Stimulated activated CD4-positive, alpha-beta T cell treated with anti-CD3 and anti-CD28 coated beads, TNF-alpha, amount 100 ng/mL, for 4 hours (primary cell): ENCODE data around the gene SVEP1.
"Not testable (repeated sequence)": the region's sequence is repeated elsewhere in the genome, so short reads cannot be mapped to it uniquely, and the experiment has no call there.

Source experiments
- DNase-seq, 3 experiments: peaks; one replicate each; pipeline ENCODE4 v3.0.0-alpha.2; 2020; ENCODE audit warnings: low read depth in 3 of 3

SVEP1 gene

DNA sequence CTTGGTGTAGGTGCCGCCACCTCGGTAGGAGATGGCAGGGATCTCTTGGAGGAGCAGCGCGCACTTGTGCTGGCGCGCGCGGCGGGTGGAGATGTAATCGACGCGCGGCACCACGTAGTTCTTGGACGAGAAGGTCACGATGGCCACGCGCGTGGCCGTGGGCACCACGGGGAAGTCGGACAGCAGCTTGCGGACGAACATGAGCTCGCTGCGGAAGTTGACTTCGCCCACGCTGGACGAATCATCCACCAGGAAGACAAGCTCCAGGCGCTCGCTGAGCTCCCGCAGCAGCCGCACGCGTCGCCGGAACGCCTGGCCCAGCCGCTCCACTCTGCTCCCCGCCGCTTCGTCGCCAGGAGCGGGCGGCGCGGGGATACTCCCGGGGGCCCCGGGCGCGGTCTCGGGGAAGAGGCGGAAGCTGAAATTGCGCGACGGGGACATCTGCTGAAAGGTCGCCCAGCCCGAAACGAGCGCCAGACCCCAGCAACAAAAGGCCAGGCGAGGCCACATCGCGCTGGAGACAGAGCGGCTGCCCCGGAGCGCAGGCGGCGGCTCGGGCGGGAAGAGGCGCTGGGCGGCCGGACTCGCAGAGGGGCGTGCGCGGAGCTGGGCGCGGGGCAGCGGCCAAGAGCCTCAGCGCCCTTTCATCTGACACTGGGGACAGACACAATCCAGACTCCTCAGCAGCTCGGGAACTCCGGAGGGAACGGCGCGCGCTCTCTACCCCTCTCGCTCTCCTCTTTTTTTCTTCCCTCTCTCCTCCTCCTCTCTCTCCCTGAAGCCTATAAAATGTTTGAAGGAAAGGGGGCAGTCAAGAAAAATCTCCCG lies at the start of gene SVEP1:
SVEP1 (minus strand) TSS at position 708 of the 828 bp plus-strand sequence; CDS start at position 510, 198 bp downstream.
- DNase-seq: no peak

DNA sequence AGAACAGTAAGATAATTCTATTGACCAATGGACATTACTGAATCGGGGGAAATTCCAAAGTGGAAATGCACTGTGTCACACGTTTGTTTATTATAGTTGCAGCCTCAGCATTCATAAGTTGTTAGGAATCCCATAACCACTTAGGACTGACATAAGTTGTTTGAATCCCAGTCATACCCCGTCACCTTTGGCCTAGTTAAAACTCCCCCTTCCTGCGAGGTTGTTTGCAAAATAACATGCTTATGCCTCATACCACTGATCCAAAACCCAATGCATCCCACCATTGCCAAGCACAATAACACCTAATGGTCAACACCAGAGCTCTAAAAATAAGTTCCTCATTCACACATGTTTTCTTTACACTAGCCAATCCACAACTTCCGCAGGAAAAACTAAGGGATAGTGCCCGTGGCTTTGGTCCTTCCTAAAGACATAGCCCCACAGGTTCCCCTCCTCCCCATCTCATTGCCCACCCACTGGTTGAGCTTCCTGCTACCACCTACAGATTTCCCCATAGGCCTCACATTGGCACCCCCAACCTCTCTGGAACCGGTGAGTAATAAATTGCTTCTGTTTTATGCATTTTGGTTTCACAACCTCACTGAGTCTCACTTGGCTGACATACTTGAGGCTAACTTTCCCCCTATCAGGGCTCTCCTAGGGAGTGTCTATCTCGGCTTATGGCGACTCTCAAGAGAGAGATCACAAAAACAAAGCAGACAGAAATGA lies 46.7 kb upstream of the SVEP1 start:
- DNase-seq: no peak

DNA sequence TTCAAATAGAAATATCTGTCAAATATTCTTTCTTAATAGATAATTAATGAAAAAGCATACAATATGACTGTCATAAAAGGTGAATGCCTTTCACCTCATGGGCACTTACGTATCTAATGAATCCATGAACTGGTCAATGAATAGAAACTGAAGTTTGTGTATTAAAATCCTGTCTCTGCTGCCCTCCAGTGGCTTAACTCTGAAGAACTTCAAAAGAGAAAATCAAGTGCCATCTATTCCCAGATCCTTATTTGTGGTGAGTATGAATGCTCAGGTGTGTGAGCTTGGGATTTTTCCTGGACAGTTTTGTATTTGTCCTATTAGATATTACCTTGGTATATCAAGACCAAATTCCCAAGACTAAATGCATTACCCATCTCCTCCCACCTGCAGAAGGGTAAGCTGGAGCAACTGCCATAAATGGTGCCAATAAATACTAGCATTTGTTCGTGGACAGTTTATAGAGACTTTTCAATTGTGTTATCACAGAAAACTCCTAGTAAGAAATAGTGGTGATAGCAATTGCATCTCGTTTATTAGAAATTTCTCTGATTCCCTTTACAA lies 44.0 kb upstream of the SVEP1 start:
- DNase-seq: no peak

DNA sequence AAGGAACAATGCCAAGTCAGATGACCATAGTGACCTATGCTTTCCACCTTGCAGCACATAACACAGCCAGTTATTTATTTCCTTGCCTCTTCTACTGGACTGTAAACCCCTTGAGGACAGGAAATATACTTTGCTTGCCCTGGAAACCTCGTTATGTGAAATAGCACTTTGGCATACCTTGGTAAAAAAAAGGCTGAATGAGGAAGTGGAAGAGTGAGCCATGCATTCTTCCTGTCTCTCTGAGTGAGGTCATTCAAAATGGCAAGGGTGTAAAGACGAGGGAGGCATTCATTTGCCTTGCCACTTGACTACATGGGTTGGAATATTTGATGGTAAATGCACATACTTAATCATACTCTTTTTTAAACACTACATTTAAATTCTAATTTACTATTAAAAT lies 42.8 kb upstream of the SVEP1 start:
- DNase-seq: no peak

DNA sequence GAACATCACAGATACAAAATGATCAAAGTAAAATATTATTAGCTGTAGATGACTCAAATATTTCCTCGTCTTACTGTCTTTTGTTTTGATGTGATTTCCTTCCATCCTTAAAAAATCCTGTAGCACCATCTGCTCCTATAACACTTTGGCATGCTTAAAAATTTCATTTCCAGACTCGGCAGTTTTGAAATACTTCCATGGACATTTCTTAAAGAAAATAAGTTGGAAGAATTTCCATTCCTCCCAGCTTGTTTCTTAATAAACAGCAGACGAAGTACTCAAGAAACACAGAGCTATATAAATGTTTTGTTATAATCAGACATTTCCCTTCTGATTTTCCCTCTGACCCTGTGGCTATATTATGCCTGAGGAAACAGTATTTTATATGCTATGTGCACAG lies 41.2 kb upstream of the SVEP1 start:
- no peak for DNase-seq

DNA sequence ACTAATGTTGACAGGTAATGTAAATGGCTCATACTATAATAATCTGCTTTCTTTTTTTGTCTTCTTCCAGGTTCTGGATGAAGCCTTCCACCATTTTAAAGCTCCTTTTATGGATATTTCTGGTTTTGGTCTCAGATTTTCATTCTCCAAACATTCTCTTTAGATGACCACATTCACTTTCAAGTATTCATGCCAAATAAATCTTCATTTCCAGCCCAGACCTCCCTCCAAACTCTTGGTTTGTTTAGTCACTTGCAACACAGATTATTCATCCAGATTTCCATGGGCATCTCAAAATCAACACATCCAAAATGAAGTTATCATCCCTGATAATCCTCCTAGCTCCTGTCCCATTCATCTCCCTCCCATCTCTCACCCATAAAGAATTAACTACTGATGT lies 40.3 kb upstream of the SVEP1 start:
- no peak for DNase-seq

DNA sequence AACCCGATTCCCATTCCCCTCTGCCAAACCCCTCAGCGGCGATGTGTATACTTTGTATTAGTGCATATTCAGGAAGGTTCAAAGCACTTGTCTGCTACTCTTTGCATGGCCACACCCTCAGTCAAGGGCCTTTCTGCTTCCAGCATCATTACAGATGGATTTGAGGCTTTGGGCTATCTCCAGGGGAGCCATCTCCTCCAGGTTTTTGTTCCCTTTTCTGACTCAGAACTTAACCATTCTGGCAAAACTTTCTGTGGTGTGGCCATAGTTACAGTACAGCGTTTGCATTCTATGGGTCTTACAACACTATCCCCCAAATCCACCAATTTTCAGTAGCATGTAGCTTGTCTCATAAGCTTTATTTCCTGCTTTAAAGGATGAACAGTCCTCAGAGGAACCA lies 36.0 kb upstream of the SVEP1 start:
- no peak for DNase-seq

DNA sequence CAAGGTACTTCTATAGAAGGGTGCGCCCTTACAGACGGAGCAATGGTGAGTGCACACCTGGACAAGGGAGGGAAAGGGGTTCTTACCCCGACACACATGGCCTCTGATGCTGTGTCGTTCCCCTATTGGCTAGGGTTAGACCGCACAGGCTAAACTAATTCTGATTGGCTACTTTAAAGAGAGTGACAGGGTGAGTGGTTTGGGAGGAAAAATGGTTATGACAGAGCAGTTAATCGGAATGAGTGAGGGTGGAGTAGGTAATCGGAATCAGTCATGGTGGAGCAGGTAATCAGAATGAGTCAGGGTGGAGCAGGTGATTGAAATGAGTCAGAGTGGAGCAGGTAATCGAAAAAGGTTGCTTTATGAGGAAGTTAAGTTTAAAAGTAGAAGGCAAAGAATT lies 35.0 kb upstream of the SVEP1 start:
- not testable (repeated sequence) for DNase-seq

DNA sequence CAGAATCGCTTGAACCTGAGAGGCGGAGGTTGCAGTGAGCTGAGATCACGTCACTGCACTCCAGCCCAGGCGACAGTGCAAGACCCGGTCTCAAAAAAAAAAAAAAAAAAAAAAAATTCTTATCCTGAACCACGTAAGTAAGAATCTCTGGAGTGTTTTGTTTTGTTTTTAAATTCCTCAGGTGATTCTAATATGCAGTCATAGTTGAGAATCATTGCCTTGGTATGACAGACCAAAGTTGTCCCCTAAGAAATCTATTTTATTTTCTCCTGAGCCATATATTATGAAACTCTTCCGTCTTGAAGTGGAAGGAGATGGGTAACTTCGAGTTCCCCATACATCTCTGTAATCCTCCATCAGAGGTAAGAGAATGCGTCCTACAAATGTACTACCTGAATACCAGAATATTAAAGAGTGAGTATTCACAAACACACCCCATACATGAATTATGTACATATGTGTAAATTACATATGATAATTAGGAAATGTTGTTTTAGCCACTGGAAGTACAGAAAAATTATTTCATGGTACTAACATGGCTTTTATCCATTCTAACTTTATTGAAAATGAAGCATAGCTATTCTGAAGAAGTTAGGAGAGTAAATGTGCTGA lies 26.7 kb upstream of the SVEP1 start:
- DNase-seq: no peak

DNA sequence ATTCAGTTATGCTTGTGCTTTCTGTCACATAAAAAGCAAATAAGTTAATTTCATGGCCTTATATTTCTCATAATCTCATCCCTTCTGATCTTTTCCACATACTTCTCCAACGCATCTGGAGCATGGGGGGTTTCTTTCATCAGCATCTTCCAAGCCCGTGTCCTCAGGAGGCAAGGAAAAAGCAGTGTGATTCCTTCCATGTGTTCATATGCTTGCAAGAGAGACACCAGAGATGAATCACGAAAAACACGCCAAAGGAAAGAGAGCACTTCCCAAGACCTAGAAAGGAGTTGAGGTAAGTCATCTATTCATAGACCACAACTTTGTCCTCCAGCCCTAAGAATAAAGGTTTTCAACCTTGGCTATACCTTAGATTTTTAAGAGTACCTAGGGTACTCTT lies 26.0 kb upstream of the SVEP1 start:
- no peak for DNase-seq

DNA sequence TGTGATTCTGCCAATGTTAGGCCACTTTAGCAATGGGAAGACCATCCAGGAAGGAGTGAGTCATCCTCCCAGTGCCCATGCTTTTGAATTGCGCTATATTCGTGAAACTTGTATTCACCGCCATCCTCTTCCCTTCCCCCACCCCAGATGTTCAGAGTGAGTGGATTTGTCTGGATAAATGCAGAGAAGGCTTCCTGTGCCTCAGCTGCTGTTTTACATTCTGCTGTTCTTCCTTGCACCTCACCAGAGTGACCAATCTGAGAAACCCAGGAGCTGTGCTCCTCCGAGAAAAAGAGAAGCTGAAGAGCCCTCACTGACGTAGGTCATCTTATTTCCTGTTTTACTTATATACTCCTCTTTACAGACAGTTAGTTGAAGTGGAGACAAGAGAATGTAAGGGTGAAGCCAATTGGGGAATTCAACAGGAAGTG lies 24.6 kb upstream of the SVEP1 start:
- DNase-seq: no peak

DNA sequence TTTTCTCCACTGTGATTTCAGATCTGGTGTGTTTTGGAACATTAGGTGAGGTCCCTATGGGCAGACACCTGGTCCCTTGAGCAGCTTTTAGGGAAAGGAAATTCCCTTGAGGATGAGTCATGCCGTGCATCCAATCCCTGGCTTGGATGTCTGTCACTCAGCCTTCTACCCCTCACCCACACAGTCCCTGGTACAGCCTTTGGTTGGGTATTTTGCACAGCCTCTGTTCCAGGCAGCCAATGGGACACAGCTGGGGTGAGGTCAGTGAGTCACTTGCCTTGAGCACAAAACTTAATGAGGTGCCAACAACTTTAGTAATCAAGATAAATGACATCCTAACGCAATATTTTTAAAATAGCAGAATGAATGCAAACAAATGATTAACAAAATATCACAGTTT lies 22.7 kb upstream of the SVEP1 start:
- no peak for DNase-seq

DNA sequence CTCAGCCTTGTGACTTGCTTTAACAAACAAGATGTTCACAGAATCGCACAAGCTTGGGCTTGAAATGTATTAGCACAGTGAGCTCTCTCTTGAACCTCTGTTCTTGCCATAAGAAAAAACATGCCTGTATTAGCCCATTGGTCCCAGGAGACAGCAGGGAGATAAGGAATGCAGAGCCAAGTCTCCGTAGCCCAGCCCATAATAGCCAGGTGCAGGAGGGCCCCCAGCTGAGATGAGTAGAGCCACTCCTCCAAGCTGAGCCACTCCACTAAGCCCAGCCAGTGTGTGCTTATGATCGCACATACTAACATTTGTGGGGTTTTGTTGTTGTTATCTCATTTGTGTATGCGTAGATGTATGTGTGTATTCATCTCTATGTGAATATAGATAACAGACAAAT lies 21.6 kb upstream of the SVEP1 start:
- DNase-seq: no peak

DNA sequence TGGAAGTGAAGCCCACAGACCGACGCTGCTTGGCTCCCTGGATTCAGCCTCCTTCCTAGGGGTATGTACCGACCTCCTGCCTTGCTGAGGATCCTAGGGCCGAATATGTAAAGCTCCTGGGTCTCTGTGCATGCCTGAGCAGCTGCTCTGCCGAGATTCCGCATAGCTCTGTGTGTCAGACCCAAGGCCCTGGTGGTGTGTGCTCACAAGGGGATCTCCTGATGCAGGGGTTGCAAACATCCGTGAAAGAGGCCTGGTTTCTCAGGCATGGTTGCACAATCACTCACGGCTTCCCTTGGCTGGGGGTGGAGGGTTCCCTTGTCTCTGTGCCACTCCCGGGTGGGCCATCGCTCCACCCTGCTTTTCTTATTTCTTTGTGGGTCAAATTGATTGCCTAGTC lies 19.9 kb upstream of the SVEP1 start:
- DNase-seq: no peak

DNA sequence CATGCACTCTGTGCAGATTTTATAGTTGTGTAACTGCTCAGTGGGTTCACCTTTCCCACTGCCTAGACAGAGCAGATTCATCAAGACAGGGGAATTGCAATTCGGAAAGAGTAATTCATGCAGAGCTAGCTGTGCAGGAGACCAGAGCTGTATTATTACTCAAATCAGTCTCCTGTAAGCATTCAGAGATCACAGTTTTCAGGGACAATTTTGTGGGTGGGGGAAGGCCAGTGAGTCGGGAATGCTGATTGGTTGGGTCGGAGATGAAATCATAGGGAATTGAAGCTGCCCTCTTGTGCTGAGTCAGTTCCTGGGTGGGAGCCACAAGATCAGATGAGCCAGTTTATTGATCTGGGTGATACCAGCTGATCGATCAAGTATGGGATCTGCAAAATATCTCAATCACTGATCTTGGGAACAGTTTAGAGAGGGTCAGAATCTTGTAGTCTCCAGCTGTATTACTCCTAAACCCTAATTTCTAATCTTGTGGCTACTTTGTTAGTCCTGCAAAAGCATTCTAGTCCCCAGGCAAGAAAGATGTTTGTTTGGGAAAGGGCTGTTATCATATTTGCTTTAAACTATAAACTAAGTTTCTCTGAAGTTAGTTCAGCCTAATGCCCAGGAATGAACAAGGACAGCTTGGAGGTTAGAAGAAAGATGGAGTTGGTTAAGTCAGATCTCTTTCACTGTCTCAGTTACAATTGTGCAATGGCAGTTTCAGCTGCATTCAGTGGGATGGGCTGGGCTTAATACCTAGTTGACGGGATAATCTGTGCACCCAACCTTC lies 12.7 kb upstream of the SVEP1 start:
- no peak for DNase-seq

DNA sequence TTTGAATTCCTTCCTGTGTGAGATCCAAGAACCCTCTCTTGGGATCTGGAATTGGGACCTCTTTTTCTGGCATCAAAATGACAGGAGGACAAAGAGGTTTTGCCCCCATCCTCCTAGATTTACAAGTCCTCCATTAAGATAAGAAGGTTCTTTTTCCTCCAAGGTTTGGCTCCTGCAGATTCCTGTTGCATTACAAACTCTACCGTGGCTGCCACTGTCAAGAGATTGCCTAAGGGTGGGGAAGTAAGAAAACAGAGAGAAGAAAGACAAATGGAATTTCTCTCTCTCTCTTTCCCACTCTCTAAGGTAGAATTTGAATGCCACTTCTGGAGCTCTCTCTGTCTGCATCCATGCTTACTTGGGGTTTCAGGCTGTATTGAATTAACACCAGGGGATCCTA lies 12.0 kb upstream of the SVEP1 start:
- no peak for DNase-seq

DNA sequence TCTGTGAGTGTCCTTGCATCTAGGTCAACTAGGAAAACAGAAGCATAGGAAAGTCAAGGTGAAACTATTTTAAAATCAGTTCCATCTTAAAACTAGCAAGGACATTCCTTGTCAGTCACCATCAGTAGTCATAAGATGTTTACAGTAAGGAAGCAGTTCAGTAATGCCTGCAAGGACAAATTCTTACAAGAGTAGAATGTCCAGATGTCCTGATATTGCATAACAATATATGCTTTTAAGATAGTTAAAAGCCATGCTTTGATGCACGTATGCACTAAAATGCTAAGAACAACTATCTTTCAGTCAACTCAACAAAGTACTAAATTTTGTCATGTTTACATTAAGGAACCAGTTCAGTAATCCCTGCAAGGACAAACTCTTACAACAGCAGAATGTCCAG lies 11.3 kb upstream of the SVEP1 start:
- no peak for DNase-seq

DNA sequence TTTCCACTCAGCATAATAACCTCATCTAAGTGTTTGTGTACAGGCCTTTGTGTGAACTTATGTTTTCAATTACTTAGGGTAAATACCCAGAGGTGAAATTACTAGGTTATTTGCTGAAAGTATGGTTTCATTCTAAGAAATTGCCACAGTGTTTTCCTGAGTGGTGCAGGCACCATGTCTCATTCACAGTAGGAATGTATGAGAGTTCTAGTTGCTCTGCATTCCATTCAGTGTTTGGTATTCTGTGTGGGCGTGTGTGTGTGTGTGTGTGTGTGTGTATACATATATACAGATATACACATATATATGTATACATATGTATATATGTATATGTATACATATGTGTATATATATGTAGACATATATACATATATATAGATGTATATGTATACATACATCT lies 8.8 kb upstream of the SVEP1 start:
- DNase-seq: no peak

DNA sequence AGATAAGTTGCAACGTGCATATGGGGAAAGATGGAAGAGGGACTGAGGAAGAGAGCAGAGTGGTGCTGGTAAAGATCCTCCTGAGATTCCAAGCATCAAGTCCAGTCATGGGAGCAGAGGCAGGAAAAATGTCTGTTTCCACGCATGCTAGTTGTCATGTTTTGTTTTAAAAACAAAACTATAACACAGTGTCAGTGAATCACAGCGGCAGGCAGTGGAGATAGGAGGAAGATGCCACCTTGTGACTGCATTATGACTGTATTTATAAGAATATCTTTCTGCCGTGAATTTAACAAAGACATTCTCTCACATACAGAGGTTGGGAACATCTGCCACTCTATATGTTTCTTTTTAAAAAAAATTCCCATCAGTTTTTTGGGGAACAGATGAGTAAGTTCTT lies 3.7 kb upstream of the SVEP1 start:
- no peak for DNase-seq

DNA sequence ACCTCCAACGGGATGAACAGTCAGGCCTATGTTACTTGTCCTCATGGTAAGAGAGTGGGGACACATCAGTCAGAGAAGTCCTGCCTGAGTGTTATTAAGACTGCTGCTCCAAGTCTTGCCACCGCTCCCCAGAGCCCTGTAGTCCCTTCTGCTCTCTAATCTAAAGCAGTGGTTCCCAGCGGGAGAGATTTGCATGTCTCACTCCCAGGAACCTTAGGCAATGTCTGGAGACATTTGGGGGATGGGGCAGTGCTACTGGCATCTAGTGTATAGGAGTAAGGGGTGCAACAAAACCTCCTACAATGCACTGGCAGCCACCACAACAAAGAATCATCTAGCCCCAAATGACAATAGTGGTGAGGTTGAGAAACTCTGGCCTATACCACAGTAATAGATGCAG lies 2.6 kb upstream of the SVEP1 start:
- no peak for DNase-seq

DNA sequence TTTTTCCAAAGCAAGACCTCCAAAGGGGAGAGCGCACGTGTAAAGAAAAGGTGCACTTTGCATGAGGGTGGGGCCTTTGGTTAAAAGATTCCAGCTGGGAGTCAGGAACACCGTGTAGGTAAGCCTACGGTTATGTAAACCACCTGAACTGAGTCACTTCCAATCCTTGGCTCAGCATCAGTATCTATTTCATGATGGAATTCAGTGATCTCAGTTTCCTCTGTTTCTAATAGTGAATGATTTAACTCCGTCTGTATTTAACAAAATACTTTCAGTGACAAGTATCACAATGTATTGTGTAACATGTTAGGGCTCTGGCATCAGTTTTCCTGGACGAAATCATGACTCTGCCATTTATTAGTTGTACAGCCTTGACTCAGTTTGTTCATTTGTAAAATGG lies 1.3 kb upstream of the SVEP1 start:
- DNase-seq: no peak

DNA sequence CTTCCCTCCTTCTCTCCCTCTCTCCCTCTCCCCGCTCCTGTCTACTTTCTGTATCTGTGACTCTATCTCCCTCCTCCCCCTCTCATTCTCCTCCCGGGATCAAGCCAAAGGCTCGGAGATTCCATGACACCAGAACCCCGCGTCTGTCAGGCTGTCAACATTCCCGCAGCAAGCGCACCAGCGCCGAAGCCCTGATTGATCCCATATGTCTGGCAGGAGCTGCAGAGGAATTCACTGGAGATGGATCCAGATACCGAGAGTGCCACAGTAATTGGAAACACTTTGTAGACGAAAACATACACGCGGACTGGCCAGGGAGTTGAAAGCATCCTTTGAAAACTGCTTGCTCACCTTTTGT lies 300 bp upstream of the SVEP1 start:
- no peak for DNase-seq
